Measurements from ENCODE around the gene FAM120A. TPM values are rescaled to one million over a fixed set of nuclear protein-coding genes. Genes with fewer than 3 reads are reported as not detected.
A peak's percentile ranks its signal among the peaks of the same experiment; 100 is the strongest.

FAM120A gene
- total and polyA plus RNA-seq, 9 of the 15 experiments (the other 6 are each of a cell fraction or from before 2014, with no cell fraction given) = 8.7 to 71.0 (median 42.2) TPM

DNA sequence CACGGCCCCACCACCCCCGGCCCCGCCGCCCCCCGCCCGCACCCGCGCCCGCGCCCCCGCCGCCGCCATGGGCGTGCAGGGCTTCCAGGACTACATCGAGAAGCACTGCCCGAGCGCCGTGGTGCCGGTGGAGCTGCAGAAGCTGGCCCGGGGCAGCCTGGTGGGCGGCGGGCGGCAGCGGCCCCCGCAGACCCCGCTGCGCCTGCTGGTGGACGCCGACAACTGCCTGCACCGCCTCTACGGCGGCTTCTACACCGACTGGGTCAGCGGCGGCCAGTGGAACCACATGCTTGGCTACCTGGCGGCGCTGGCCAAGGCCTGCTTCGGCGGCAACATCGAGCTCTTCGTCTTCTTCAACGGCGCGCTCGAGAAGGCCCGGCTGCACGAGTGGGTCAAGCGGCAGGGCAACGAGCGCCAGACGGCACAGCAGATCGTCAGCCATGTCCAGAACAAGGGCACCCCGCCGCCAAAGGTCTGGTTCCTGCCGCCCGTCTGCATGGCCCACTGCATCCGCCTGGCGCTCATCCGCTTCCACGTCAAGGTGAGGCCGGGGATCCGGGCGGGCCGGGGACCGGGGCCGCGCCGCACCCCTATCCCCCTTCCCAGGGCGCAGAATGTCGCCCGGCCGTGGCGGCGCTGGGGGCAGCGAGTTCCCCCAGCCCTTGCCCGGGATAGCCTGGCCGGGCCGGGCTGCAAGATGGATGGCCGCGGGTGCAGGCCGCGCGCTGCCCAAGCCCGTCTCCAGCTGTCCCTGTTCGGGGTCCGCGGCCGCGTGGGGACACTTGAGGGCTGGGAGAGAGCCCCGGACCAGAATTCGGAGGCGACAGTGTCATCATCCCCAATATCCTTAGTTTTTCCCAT is 594 bp downstream of the FAM120A start (continued):
- TF ChIP-seq FOXM1 (IDR thresholded peaks at IDR 0.05; ENCODE audit: low read depth) = no peak
- no peak for TF ChIP-seq FOXM1 (CRISPR knock-in tag; IDR thresholded peaks at IDR 0.05; ENCODE audit: low read depth)
- TF ChIP-seq, protein P1, sequence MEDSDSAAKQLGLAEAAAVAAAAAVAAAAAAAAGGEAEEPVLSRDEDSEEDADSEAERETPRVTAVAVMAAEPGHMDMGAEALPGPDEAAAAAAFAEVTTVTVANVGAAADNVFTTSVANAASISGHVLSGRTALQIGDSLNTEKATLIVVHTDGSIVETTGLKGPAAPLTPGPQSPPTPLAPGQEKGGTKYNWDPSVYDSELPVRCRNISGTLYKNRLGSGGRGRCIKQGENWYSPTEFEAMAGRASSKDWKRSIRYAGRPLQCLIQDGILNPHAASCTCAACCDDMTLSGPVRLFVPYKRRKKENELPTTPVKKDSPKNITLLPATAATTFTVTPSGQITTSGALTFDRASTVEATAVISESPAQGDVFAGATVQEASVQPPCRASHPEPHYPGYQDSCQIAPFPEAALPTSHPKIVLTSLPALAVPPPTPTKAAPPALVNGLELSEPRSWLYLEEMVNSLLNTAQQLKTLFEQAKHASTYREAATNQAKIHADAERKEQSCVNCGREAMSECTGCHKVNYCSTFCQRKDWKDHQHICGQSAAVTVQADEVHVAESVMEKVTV (CRISPR knock-in tag; IDR thresholded peaks at IDR 0.05) = no peak
- TF ChIP-seq U2AF1 (optimal IDR thresholded peaks at IDR 0.05; ENCODE audit: low read depth, low read length) = peak; percentile 34
- no peak for TF ChIP-seq ZSCAN29 (IDR thresholded peaks at IDR 0.05)
- no peak for TF ChIP-seq PTRF (tag; IDR thresholded peaks at IDR 0.05)
- no peak for TF ChIP-seq CBX5 (IDR thresholded peaks at IDR 0.05; ENCODE audit: borderline replicate concordance, low read depth)
- TF ChIP-seq HDAC6 (IDR thresholded peaks at IDR 0.05; ENCODE audit: low read depth, low read length) = no peak
- no peak for TF ChIP-seq ZNF76 (CRISPR knock-in tag; IDR thresholded peaks at IDR 0.05; ENCODE audit: borderline replicate concordance)
- no peak for TF ChIP-seq NFIX (CRISPR knock-in tag; IDR thresholded peaks at IDR 0.05; ENCODE audit: low read depth)
- no peak for TF ChIP-seq FOXA1 (IDR thresholded peaks at IDR 0.05; ENCODE audit: borderline replicate concordance)
- TF ChIP-seq ZBTB17 (CRISPR knock-in tag; IDR thresholded peaks at IDR 0.05) = no peak
- peak in 1 of 2 experiments; percentile 43; a peak in 1 of 4 replicates for TF ChIP-seq HDAC1 (IDR thresholded peaks at IDR 0.05)
- no peak for TF ChIP-seq KDM2B (CRISPR knock-in tag; IDR thresholded peaks at IDR 0.05)
- TF ChIP-seq, protein P2, sequence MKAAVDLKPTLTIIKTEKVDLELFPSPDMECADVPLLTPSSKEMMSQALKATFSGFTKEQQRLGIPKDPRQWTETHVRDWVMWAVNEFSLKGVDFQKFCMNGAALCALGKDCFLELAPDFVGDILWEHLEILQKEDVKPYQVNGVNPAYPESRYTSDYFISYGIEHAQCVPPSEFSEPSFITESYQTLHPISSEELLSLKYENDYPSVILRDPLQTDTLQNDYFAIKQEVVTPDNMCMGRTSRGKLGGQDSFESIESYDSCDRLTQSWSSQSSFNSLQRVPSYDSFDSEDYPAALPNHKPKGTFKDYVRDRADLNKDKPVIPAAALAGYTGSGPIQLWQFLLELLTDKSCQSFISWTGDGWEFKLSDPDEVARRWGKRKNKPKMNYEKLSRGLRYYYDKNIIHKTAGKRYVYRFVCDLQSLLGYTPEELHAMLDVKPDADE (conservative IDR thresholded peaks at IDR 0.05; ENCODE audit: control insufficient read depth, low read depth, low read length) = 0 out of 2 replicates have a peak, but pooled peaks have one; percentile 4
- no peak for TF ChIP-seq JUND (IDR thresholded peaks at IDR 0.05; ENCODE audit: borderline replicate concordance, low read depth, low read length)
- TF ChIP-seq JUND (tag; IDR thresholded peaks at IDR 0.05; ENCODE audit: borderline replicate concordance, low read depth, low read length) = no peak
- TF ChIP-seq, protein P3, sequence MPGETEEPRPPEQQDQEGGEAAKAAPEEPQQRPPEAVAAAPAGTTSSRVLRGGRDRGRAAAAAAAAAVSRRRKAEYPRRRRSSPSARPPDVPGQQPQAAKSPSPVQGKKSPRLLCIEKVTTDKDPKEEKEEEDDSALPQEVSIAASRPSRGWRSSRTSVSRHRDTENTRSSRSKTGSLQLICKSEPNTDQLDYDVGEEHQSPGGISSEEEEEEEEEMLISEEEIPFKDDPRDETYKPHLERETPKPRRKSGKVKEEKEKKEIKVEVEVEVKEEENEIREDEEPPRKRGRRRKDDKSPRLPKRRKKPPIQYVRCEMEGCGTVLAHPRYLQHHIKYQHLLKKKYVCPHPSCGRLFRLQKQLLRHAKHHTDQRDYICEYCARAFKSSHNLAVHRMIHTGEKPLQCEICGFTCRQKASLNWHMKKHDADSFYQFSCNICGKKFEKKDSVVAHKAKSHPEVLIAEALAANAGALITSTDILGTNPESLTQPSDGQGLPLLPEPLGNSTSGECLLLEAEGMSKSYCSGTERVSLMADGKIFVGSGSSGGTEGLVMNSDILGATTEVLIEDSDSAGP (CRISPR knock-in tag; IDR thresholded peaks at IDR 0.05) = no peak
- TF ChIP-seq ETV5 (CRISPR knock-in tag; IDR thresholded peaks at IDR 0.05; ENCODE audit: low read depth) = peak; percentile 32; the same call in 1 of the 2 replicates
- TF ChIP-seq NFE2 (IDR thresholded peaks at IDR 0.05; ENCODE audit: low read depth) = no peak
- no peak for TF ChIP-seq RBM15 (IDR thresholded peaks at IDR 0.05; ENCODE audit: insufficient read depth, low read length)
- TF ChIP-seq ZNF584 (CRISPR knock-in tag; IDR thresholded peaks at IDR 0.05; ENCODE audit: low read depth) = no peak
- TF ChIP-seq FOXK1 (CRISPR knock-in tag; IDR thresholded peaks at IDR 0.05; ENCODE audit: borderline replicate concordance) = peak; percentile 43; the same call in 1 of the 2 replicates
- no peak for TF ChIP-seq ZNF699 (CRISPR knock-in tag; IDR thresholded peaks at IDR 0.05; ENCODE audit: insufficient replicate concordance)
- TF ChIP-seq CCNT2 (IDR thresholded peaks at IDR 0.05; ENCODE audit: borderline replicate concordance, extremely low read depth, insufficient read length, low read depth, low read length) = no peak
